Renal pelvis (tissue), 12 donors: Measurements from ENCODE around the gene SLC36A1. TPM values are rescaled to one million over a fixed set of nuclear protein-coding genes. Genes with fewer than 3 reads are reported as not detected.
"Not testable (repeated sequence)": the region's sequence is repeated elsewhere in the genome, so short reads cannot be mapped to it uniquely, and the experiment has no call there.

Experiments used
- DNase-seq: peaks from one replicate; pipeline ENCODE4 v3.0.0-alpha.2; 2013
- long read RNA-seq, 16 experiments: transcript quantifications; one replicate each; lab custom pipeline, GENCODE V29; 2026
- polyA plus RNA-seq, 3 donors: library from polyadenylated mRNA; unstranded; fragments of 120-200 nt; gene quantifications; one replicate each; pipeline ENCODE4 v1.2.1, GENCODE V29; 2013; ENCODE audit not compliant: insufficient read length in 3 of 3

Gene SLC36A1
- 10 to 100 TPM in 1 of 3 donors, 1 to 10 TPM in 2; 7.3 to 13.0 (median 10.0) TPM for polyA plus RNA-seq
- long read RNA-seq, donor 1: 0 reads
- long read RNA-seq, donor 2, full-length matches to known transcripts: 2 of 2 reads
- long read RNA-seq, donor 2, partial matches to known transcripts: 0 of 2 reads
- long read RNA-seq, donor 2, other reads (novel, unspliced or antisense): 0 of 2 reads
- long read RNA-seq, donor 3: 0 reads
- long read RNA-seq, donor 4, full-length matches to known transcripts: 2 of 2 reads
- long read RNA-seq, donor 4, partial matches to known transcripts: 0 of 2 reads
- long read RNA-seq, donor 4, other reads (novel, unspliced or antisense): 0 of 2 reads
- long read RNA-seq, donor 5, partial matches to known transcripts: 0 of 1 reads
- long read RNA-seq, donor 5, other reads (novel, unspliced or antisense): 0 of 1 reads
- long read RNA-seq, donor 6, full-length matches to known transcripts: 2 of 2 reads
- long read RNA-seq, donor 6, partial matches to known transcripts: 0 of 2 reads
- long read RNA-seq, donor 6, other reads (novel, unspliced or antisense): 0 of 2 reads
- long read RNA-seq, donor 7: 0 reads
- long read RNA-seq, donor 8, full-length matches to known transcripts: 1 of 1 reads
- long read RNA-seq, donor 8, partial matches to known transcripts: 0 of 1 reads
- long read RNA-seq, donor 8, other reads (novel, unspliced or antisense): 0 of 1 reads
- long read RNA-seq, donor 9: 0 reads
- long read RNA-seq, donor 10, full-length matches to known transcripts: 3 of 3 reads
- long read RNA-seq, donor 10, partial matches to known transcripts: 0 of 3 reads
- long read RNA-seq, donor 10, other reads (novel, unspliced or antisense): 0 of 3 reads
- long read RNA-seq, donor 11, full-length matches to known transcripts: 4 of 4 reads
- long read RNA-seq, donor 11, partial matches to known transcripts: 0 of 4 reads
- long read RNA-seq, donor 11, other reads (novel, unspliced or antisense): 0 of 4 reads
- long read RNA-seq, donor 12, full-length matches to known transcripts: 1 of 1 reads
- long read RNA-seq, donor 12, partial matches to known transcripts: 0 of 1 reads
- long read RNA-seq, donor 12, other reads (novel, unspliced or antisense): 0 of 1 reads
- long read RNA-seq, donor 13: 0 reads
- long read RNA-seq, donor 14, full-length matches to known transcripts: 1 of 1 reads
- long read RNA-seq, donor 14, partial matches to known transcripts: 0 of 1 reads
- long read RNA-seq, donor 14, other reads (novel, unspliced or antisense): 0 of 1 reads
- long read RNA-seq, donor 15, full-length matches to known transcripts: 2 of 2 reads
- long read RNA-seq, donor 15, partial matches to known transcripts: 0 of 2 reads
- long read RNA-seq, donor 15, other reads (novel, unspliced or antisense): 0 of 2 reads
- long read RNA-seq, donor 16: 0 reads

DNA sequence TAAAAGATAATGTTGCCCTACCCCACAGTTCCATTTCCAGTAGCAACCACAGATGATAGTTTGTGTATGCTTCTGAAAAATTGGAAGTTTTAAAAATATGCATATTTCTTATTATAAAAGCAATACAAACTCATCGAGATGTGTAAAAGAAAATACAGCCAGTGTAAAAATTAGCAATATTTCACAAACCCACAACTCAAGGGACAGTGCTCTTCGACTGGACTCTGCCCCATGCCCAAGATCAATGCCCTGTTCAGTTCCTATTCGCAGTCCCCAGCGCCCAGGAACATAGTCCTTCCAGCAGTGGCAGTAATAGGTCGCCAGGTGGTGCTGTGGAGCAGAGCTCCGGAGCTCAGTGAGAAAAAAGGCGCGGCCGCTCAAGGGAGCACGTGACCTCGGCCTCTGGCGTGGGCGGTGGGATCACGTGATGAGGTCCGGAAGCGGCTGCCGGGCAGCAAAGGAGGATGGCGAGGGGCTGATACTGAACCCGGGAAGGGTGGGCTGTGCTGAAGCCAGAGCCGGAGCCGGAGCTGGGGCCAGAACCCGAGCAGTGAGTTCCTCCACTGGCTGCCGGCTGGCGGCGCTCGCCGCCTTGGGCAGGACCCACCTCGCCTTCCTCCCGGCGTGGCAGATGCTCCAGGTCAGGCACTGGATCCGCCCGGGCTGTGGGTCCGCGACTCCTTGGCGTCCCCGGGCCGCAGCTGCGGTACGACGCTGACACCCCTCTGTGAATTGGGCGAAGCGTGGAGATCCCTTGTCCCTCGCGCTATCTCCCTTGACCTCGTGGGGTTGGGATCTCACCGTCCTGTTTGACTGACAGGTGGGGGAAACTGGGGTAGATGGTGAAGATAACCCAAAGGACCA, at the start of gene SLC36A1:
Gene SLC36A1, plus strand, starts transcription at position 430 of the 864 bp plus-strand sequence. CDS start 11,190 bp downstream, outside the sequence.
- peak; percentile 91 for DNase-seq

DNA sequence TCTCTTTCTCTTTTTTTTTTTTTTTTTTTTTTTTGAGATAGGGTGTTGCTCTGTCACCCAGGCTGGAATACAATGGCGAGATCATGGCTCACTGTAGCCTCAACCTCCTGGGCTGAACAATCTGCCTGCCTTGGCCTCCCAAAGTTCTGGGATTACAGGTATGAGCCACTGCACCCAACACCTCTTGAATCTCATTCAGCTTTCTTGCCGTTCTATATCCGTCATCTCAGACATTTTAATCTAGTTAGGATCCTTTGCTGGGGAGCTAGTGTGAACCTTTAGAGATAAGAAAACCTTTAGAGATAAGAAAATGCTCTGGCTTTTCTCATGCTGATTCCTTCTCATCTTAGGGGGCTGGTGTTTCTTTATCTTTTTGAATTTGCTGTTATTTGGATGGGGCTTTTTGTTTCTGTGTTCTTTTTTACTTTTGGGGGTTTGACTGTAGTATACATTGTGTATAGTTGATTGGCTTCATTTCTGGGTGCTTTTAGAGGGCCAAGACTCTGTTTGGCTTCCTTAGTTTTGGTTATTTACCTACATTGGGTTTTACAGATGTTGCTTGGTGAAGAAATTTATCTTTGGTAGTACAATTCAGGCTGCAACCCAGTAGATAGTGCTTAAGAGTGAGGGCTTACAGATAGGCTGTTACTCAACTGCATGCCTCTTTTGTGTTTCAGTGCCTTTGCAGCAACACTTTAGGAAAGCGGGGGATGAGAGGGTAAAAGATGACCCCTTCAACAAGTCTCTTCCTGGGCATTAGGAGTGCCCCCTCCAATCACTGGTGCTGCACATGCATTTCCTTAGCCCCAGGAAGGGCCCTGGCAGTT, 41.9 kb upstream of the SLC36A1 start:
- DNase-seq: no peak

GRCh38 chr5:151406322-151406947, 41.0 kb upstream of the SLC36A1 start:
- DNase-seq: no peak

DNA sequence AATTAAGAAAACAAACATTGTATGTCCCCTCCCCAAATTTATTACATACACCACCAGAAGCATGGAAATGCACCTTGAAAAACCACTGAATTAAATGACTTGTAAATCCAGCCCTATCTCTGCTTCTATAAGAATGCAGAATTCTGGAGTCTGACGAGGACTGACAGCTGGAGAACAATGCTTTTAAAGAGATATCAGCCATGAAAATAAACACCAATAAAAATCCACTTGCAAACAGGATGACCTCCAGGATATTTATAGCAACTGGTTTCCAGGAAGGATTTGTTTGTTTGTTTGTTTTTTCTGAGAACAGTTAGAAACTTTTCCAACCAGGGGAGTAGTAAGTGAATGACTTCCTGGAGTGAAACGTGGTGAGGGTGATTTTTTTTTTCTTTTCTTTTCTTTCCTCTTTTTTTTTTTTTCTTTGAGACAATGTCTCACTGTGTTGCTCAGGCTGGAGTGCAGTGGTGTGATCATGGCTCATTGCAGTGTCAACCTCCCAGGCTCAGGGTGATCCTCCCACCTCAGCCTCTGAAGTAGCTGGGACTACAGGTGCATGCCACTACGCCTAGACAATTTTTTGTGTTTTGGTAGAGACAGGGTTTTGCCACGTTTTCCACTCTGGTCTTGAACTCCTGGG, 38.7 kb upstream of the SLC36A1 start:
- peak; percentile 26 for DNase-seq

DNA sequence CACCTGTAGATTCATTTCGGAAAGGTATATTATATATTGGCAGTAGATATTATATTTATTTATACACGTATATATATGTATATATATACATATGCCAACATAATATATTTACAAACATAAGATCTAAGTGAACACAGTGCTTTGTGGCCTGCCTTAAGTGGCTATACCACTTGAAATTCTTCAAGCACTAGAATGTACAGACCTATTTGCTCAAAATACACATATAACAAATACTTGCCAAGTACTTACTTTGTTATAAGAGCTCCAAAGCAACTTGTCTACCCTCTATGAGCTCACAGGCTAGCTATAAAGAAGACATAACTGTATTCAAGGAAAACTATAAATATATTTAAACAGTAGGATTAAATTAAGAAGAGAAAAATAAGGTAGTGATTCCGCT, 33.6 kb upstream of the SLC36A1 start:
- DNase-seq: no peak

DNA sequence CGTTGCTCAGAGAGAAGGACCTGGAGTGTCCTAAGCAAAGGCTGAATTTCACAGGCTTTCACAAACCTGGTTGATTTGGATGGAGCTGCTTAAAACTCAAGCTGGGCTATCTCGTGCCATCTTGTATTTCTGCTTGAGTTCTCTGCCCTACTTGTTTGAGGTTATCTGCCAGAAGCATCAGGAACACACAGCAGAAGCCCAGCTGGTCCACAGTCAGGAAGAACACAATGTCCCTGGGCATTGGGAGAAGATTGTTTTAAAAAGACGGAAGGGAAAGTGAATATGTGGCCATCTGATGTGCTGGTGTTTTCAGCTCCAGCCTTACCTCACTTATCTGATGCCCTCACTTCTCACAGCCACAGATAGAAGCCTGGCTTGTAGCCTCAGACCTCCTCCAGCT, 32.9 kb upstream of the SLC36A1 start:
- DNase-seq: no peak

- no peak for DNase-seq
Measured at GRCh38 chr5:151417712-151418111, 29.7 kb upstream of the SLC36A1 start.

GRCh38 chr5:151420127-151420526, 27.3 kb upstream of the SLC36A1 start:
- DNase-seq: no peak

DNA sequence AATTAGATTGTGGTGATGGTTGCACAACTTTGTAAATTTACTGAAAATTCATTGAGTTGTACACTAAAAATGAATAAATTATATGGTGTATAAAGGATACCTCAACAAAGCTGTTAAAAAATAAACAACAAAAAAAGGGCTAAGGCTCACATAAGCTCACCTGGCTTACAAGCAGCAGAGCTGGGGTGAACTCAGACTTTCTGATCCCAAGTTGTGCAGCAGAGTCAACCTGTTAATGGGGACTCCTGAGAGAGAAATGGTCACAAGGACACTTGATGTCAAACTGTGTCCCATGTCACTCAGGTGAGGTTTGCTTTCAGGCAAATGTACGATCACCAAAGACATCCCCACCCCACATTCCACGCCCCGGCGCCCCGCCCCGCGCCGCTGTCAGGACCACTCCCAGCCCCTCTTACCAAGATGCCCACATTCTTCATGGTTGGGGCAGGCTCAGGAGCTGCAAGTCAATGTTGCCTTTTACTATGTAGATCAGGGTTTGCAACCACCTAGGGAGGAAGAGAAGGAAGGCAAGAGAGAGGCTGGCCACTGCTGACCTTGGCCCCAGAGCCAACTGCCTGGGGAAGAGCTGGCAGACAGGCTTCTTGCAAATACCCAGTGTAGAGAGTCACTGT, 22.4 kb upstream of the SLC36A1 start:
- DNase-seq: no peak

GRCh38 chr5:151426347-151426746, 21.1 kb upstream of the SLC36A1 start:
- not testable (repeated sequence) for DNase-seq

- no peak for DNase-seq
Measured at GRCh38 chr5:151427258-151427657, 20.1 kb upstream of the SLC36A1 start.

DNA sequence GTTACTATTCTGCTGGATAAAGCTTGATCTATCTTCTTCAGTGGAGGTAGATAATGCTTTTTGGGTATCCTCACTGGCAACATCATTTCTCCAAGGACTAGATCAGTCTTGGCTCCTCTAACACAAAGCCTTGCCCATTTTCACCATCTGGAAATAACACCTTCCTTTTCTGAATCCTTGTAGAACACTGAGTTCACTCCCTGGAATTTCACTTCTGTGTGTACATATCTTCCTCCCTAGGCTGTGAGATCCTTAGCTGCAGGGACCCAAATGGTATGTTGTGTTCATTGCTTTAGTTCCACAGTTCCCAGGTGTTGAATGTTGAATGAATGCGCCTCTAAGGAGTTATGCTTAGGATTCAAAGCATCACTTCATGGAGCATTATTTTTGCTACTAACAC, 16.7 kb upstream of the SLC36A1 start:
- DNase-seq: no peak

DNA sequence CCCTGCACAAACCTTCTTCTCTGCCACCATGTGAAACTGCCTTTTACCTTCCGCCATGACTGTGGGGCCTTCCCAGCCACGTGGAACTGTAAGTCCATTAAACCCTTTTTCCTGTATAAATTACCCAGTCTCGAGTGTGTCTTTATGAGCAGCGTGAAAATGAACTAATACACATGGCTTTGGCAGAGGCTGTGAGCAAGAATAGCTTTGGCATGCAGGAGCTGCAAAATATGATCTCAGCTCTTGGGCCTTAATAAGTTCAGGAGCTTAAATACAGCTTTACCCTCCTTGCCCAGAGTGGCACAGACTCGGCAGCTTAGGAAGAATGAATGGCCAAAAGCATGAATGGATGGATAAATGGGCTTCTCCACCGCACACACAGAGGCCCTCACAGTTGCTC, 15.7 kb upstream of the SLC36A1 start:
- DNase-seq: no peak

DNA sequence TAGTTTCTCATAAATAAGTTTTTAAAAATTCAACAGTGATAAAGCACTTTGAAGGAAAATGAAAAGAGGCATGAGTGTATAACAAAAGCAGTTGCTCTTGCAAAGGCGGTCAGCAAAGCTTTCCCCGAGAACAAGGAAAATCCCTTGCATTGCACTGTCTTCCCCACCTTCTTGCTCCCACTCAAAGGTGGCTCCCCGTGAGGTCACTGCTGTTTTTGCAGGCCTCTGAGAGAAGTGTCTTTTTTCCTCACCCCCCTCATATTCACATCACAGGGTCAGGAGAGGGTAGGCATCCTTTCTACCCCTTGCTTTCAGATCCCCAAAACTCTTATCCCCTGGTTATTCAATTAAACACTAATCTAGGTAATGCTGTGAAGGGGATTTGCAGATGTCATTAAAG, 15.2 kb upstream of the SLC36A1 start:
- no peak for DNase-seq

GRCh38 chr5:151434570-151435237, 12.7 kb upstream of the SLC36A1 start:
- DNase-seq: no peak

DNA sequence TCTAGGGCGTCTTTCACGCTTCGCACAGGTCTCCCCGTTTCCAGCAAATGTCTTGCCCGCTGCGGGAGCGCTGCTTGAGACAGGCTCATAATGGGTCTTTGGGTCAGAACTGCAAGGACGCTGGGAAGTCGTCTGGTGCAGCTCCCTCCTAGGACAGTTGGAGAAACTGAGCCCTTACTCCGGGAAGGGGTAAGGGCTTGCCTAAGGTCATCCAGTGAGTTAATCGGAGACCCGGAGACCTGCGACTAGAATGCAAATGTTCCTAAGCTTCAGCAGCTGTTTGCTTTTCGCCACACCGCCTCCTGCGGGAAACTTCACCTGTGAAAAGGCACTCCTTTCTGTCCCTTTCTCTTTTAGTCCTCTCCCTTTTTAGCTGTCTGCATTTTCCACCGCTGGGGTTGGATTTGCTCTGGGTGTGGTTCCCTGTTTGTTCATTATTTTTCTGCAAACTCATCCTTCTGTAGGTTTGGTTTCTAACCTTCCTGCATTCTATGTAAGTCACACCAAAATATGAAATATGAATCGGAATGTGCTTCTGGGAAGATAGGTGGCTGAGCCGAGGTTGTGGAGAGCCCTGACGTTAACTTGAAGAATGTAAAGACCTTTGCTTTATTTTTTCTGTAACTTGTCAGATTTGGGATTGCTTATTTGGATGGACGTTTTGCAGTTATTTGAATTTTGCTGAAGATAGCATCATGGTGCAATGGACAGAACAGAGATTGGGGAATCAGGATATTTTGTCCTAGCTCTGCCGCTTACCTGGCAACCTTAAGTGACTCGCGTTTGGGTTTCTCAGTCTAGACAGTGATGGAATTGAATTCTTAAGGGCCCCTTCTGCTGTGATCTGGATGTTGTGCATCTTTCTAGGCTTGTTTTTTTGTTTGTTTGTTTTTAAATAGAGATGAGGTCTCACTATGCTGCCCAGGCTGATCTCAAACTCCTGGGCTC, 909 bp downstream of the SLC36A1 start:
- peak; percentile 23 for DNase-seq
